GM21825 (cell line): ENCODE data around the gene BTNL9.
"Not testable (repeated sequence)": the region's sequence is repeated elsewhere in the genome, so short reads cannot be mapped to it uniquely, and the experiment has no call there.

Experiments used
- ATAC-seq: cut with Tn5 transposase; IDR thresholded peaks from one replicate; pipeline ENCODE4 v1.9.1; 2021; ENCODE audit warnings: mild to moderate bottlenecking, moderate library complexity; ENCODE audit not compliant: unreplicated experiment

BTNL9 gene

DNA sequence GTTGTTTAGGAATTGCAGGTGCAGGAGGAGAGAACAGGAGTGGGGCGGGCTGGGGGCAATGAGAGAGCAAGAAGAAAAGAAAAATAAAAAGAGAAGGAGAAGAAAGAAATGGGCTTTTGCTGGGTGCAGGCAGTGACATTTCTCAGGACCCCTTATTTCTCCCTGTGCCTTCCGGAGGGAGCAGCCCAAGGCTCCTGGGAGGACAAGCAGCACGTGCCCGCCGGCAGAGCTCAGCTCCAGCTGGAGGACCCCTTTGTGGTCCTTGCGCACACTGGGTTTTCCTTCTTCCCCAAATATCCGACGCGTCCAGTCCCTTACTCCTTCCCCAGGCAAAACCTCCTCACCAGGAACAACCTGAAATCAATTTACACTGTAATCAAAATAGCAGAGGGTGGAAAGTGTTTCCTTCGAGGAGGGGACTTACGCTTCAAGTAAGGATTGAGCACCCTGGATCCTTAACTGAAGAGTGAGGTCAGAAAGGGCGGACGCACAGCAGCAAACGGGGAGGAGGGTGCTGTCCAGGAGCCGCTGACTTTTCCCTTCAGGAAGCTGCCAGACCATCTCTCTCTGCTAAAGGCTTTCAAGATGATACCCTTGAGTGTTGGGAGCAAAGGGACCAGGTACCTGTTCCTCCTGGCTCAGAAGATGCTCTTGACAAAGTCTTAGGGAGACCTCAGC is 2.1 kb downstream of the BTNL9 start:
- ATAC-seq: no peak

DNA sequence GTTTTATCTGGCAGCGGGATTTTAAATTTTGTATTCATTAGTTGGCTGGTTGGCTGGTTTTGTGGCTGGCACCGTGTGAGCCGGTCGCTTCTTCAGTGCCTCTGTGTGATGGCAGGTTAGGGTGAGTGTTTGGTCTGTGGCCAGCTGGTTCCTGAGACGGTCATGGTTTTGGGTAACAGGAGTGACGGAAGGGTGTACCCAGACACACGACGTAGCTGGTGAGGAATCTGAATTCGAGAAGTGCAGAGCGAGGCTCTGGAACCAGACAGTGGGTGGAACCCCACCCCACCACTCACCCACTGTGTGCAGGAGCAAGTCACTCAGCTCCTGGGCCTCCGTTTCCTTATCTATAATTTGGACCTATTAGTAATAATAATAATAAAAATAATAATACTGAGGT is 2.7 kb downstream of the BTNL9 start:
- ATAC-seq: no peak

DNA sequence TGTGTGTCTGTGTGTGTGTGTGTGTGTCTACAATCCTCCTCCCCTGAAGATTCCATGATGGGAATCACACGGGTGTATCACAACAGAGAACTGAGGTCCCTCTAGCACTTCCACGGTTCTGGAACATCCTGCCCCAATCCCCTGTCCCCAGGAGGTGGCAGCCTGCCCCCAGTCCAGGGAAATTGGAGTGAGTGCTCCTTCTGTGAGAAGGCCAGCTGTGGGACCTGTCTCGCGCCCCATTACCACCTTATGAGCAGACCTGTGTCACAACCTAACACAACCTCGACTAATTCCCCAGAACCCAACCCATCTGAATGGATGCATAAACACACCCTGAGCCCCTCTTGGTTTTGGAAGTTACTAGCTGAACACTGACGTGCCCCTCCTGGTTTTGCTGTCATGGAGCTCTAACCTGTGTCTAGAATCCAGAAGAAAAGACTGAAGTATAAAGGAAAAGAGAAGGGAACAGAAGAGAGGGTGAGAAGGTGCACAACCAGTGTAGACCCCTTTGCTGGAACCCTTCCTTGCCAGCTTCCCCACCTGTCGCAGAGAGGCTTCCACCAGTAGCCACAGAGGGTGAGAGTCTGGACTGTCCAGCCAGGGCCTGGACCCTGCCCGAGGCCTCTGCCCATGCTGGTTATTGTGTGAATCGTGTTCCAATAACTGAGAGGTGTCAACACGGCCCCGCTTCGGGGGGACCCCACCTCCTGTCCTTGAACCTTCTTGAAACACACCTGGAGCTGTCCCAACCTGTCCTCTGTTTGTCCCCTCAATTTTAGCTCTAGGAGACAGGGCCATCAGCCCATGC is 3.4 kb downstream of the BTNL9 start:
- ATAC-seq: no peak

GRCh38 chr5:181044093-181044599 is 4.1 kb downstream of the BTNL9 start:
- no peak for ATAC-seq

DNA sequence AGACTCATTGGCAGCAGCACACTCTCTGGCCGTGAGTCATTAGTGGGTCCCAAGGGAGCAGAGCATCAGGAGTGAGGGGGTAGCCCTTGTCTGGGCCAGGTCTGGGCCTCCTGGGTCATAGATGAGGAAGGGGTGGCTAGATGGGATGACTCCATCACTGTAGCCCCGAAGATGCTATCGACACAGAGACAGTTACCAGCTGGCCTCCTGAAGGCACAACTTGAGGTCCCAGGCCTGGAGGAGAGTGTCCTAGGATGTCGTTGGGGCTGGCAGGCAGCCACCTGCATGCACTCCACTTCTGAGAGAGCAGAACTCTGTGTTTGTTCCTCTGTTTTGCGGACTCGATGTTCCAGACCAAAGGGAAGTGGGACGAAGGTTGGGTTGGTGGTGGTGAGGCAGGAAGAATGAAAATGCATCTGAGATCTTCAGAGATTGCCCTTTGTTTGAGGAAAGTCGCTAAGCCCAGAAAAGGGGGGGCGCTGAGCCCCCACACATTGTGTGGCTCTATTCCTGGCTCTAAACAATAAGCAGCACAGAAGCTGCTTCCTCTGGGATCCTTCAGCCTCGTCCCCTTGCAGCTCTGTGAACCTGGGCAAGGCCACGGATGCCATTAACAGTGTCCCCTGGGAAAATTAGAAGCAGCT is 4.7 kb downstream of the BTNL9 start:
- no peak for ATAC-seq

- ATAC-seq: no peak
These were observed 5.2 kb downstream of the BTNL9 start for GRCh38 chr5:181045316-181045715.

DNA sequence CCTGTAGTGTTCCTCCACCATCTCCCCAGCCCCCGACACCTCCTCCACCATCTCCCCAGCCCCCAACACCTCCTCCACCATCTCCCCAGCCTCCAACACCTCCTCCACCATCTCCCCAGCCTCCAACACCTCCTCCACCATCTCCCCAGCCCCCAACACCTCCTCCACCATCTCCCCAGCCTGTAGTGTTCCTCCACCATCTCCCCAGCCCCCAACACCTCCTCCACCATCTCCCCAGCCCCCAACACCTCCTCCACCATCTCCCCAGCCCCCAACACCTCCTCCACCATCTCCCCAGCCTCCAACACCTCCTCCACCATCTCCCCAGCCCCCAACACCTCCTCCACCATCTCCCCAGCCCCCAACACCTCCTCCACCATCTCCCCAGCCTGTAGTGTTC is 5.8 kb downstream of the BTNL9 start:
- ATAC-seq: not testable (repeated sequence)

- no peak for ATAC-seq
These were observed 7.2 kb downstream of the BTNL9 start for GRCh38 chr5:181047288-181047687.

GRCh38 chr5:181047921-181048320 is 7.9 kb downstream of the BTNL9 start:
- no peak for ATAC-seq

DNA sequence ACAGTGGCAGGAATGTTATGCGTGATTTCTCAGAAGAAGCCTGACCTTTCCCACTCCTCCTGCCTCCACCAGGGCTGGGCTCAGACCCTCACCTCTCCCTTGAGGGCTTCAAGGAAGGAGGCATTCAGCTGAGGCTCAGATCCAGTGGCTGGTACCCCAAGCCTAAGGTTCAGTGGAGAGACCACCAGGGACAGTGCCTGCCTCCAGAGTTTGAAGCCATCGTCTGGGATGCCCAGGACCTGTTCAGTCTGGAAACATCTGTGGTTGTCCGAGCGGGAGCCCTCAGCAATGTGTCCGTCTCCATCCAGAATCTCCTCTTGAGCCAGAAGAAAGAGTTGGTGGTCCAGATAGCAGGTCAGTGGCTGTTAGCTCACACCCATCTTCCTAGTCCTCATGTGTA is 9.9 kb downstream of the BTNL9 start:
- ATAC-seq: no peak

DNA sequence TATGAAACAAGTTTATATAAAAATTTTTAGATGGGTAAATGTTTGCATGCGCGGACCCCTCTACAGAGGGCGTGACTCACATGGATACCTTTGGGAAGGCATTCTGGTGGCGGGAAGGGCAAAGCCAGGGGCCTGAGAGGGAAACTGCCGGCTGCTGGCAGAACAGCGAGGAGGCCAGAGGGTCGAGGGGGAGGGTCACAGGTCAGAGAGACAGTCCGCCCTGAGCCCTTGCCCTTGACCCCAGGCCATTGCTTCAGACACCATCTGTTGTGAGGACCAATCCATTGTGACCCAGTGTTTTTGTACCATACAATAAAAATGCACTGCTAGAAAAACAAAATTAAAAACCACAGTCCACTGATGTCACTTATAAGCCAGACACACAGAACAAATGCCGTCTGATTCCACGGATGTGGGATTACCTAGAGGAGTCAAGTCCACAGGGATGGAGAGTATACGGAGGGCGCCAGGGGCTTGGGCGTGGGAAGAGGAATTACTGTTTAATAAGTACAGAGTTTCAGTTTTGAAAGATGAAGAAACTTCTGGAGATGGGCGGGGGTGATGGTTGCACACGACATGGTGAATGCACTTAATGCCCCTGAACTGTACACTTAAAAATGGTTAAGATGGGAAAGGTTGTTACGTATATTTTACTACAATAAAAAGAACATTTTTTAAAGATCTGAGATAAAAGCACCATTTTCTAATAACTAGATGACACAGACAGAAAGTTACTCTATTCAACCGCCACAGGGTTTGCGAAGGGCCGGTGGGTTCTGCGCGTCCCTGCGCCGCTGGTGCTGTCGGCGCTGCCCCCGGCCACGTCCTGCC is 12.0 kb downstream of the BTNL9 start:
- no peak for ATAC-seq

GRCh38 chr5:181052672-181053487 is 12.8 kb downstream of the BTNL9 start:
- no peak for ATAC-seq

DNA sequence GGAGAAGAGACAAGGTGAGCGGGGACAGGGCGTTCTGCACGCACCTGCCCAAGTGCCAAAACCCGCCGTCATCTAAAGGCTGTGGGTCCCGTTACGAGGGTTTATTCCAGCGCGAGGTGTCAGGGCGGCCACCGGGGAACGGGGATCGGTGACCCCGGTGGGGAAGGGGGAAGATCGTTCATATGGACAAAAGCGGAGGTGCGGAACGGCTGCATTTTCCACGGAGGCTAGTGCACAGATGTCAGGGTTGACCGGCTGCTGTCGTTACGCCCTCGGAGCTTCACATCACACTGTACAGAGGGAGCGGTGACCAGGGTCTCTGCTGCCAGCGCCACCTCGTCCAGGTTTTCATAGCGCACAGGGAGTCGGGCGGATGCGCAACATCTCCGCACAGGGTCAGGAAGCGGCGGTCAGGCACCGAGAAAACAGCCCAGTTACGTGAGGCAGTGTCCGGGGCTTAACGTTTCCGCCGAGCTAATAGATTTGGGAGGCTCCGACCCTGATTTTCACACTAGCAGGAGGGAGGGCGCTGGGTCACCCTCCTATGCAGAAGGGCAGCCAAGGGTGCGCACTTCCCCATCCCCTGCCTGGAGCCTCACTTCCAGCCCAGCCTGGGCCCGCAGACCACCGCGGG is 13.5 kb downstream of the BTNL9 start:
- ATAC-seq: no peak

- no peak for ATAC-seq
These were observed 14.1 kb downstream of the BTNL9 start for GRCh38 chr5:181054138-181054537.

DNA sequence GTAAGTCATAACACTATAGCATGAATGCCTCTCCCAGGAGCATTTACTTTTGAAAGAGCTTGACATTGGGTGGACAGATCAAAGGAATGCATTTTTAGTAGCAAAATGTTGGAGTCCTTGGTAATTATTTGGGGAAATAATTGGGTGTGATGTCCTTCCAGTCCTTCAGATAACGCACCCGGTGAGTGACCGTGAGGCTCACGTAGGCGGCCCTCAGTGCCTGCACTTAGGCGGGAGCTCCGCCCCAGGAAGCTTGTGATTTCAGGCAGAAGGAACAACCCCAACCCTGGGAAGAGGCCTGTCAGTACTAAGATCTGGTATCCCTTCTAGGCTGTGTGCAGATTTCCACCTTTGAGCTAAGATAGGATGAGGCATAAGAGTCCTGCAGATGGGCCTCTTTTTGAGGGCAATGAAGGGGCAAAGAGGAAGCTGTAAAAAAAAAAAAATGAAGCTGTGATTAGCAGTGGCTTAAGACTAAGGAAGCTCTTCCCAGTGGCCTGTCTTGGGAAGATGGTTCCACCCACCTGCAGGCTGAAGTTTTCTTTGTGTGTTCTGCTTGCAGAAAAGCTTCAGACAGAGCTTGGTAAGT is 14.9 kb downstream of the BTNL9 start:
- ATAC-seq: no peak

DNA sequence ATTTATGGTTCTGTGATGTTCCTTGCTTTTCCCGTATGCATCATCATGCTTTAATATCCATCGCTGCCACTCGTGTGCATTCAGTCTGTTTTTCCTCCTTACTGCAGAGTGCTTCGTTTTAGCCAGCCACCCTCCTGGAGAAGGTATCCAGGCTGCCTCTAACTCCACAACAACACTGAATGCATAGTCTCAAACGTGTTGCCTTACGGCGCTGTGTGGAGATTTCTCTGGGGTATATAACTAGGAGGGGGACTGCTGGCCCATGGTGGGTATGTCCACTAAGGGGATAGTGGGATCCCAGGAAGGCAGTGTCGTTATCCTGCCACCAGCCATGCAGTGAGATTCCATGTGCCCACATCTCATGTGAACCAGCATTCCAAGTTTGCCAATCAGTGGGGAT is 16.4 kb downstream of the BTNL9 start:
- no peak for ATAC-seq

- ATAC-seq: no peak
These were observed 18.3 kb downstream of the BTNL9 start for GRCh38 chr5:181058321-181058720.

DNA sequence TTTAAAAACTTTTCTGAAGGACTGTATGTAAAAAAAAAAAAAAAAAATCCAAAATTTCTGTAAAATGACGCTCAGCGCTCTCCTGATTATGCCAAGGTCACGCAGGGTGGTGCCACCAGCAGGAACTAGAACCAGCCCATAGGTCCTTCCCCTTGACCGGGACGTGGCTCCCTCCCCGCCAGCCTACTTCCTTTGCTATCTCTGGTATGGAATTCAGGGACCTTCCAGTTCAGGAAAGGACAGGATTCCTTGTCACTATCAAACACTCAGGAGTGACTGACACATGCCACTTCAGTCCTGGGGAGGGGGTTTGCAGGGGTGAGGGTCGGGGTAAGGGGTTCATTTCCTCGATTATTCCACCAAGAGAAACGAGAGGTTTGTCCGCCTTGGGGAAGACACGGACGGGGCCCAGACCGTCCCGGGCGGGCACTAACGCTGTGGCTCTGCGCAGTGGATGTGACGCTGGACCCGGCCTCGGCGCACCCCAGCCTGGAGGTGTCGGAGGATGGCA is 18.8 kb downstream of the BTNL9 start:
- ATAC-seq: no peak
